B cell (primary cell): ENCODE results near the gene ASPA. TPM values are rescaled to one million over a fixed set of nuclear protein-coding genes. Genes with fewer than 3 reads are reported as not detected.

ENCODE experiments used
- ATAC-seq: fragments of 200-7000 bp; cut with Tn5 transposase; one replicate; pipeline ENCODE4 v1.10.0; 2021; ENCODE audit warnings: low read depth, mild to moderate bottlenecking, moderate number of reproducible peaks, moderate library complexity
- CTCF ChIA-PET: fragments of 350-600 bp; sonication (Branson Sonifier 250); formaldehyde crosslinking; loops from one replicate; lab custom pipeline; 2021; ENCODE audit warnings: antibody characterized with exemption, inconsistent platforms; lab: Charles Lee
- POLR2A ChIA-PET: fragments of 350-600 bp; sonication (Branson Sonifier 250); formaldehyde crosslinking; loops from one replicate; lab custom pipeline; 2021; ENCODE audit warnings: antibody characterized with exemption; lab: Charles Lee
- DNase-seq: peaks from one replicate; pipeline ENCODE4 v3.0.0; 2013
- H2AFZ ChIP-seq: 2 replicates; pipeline ENCODE4 v1.6.1; 2012; ENCODE audit warnings: mild to moderate bottlenecking, low read depth, low read length; ENCODE audit not compliant: insufficient read depth, poor library complexity, severe bottlenecking
- H3K27ac ChIP-seq, 2 donors: 1 replicate in 1 of 2; 2 replicates in 1 of 2; pipeline ENCODE4 v1.5.1; 2012 to 2013; ENCODE audit warnings: low read length in 2 of 2, mild to moderate bottlenecking in 2 of 2, moderate library complexity in 1 of 2
- H3K27me3 ChIP-seq, 4 experiments: fragments of 200-600 bp in 1 of 4; sonication (generic) in 1 of 4; replicated peaks in 1 of 4; 1 replicate in 2 of 4; 2 replicates in 2 of 4; pipeline versions ENCODE4 v1.6.1 to v1.7.0; 2013 to 2016; ENCODE audit warnings: low read length in 3 of 4, mild to moderate bottlenecking in 2 of 4, mixed read lengths in 1 of 4, moderate library complexity in 1 of 4; ENCODE audit not compliant: insufficient read depth in 4 of 4, control insufficient read depth in 3 of 4; ENCODE audit errors: control extremely low read depth in 1 of 4
- H3K36me3 ChIP-seq, 2 experiments: replicated peaks in 1 of 2; 1 replicate in 1 of 2; 2 replicates in 1 of 2; pipeline versions ENCODE4 v1.6.1 to v1.7.1; 2013; ENCODE audit warnings: low read length in 1 of 2; ENCODE audit not compliant: insufficient read depth in 2 of 2, control insufficient read depth in 1 of 2; ENCODE audit errors: control extremely low read depth in 1 of 2, extremely low read depth in 1 of 2
- H3K4me1 ChIP-seq, 2 donors: fragments of 200-600 bp in 1 of 2; sonication (generic) in 1 of 2; 1 replicate in 1 of 2; 2 replicates in 1 of 2; pipeline versions ENCODE4 v1.5.1 to v1.6.1; 2013 to 2017; ENCODE audit warnings: low read length in 2 of 2; ENCODE audit not compliant: control insufficient read depth in 2 of 2, insufficient read depth in 2 of 2
- H3K4me2 ChIP-seq: replicated peaks from 2 replicates; pipeline ENCODE3; 2012; ENCODE audit warnings: mild to moderate bottlenecking, low read depth, low read length; ENCODE audit not compliant: poor library complexity, severe bottlenecking
- H3K4me3 ChIP-seq, 5 experiments: fragments of 200-600 bp in 1 of 5; sonication (generic) in 1 of 5; 1 replicate in 3 of 5; 2 replicates in 2 of 5; pipeline versions ENCODE4 v1.5.1 to v1.7.0; 2011 to 2016; ENCODE audit warnings: low read length in 4 of 5, mild to moderate bottlenecking in 4 of 5, low read depth in 2 of 5, control low read depth in 1 of 5, moderate library complexity in 1 of 5; ENCODE audit not compliant: insufficient read depth in 1 of 5; ENCODE audit errors: control extremely low read depth in 1 of 5, extremely low read depth in 1 of 5
- H3K79me2 ChIP-seq: fragments of 200-600 bp; sonication (generic); one replicate; pipeline ENCODE4 v1.6.0; 2016; ENCODE audit warnings: low read length; ENCODE audit not compliant: control insufficient read depth, insufficient read depth
- H3K9ac ChIP-seq: fragments of 200-600 bp; sonication (generic); 2 replicates; pipeline ENCODE4 v1.6.1; 2017; ENCODE audit warnings: mild to moderate bottlenecking, low read length, moderate library complexity
- H3K9me3 ChIP-seq, 3 donors: one replicate each; pipeline versions ENCODE4 v1.6.1 to v1.7.1; 2013; ENCODE audit warnings: low read length in 2 of 3; ENCODE audit not compliant: control insufficient read depth in 2 of 3, insufficient read depth in 1 of 3; ENCODE audit errors: control extremely low read depth in 1 of 3
- H4K20me1 ChIP-seq: 2 replicates; pipeline ENCODE4 v1.6.0; 2012; ENCODE audit warnings: mild to moderate bottlenecking, low read length; ENCODE audit not compliant: insufficient read depth, control insufficient read depth, poor library complexity, severe bottlenecking
- H3K27ac Mint-ChIP-seq: one replicate; pipeline ENCODE4 v1.8.0; 2021; ENCODE audit warnings: mixed read lengths
- H3K27me3 Mint-ChIP-seq: one replicate; pipeline ENCODE4 v1.8.0; 2021; ENCODE audit warnings: mixed read lengths
- H3K4me1 Mint-ChIP-seq: one replicate; pipeline ENCODE4 v1.8.0; 2021; ENCODE audit warnings: mixed read lengths
- H3K4me3 Mint-ChIP-seq: one replicate; pipeline ENCODE4 v1.8.0; 2021; ENCODE audit warnings: mixed read lengths
- H3K9me3 Mint-ChIP-seq: one replicate; pipeline ENCODE4 v1.8.0; 2022; ENCODE audit warnings: mixed read lengths; ENCODE audit not compliant: insufficient read depth
- CTCF ChIP-seq: fragments of 200-600 bp; IDR thresholded peaks from one replicate; pipeline ENCODE4 v1.8.0; 2022; ENCODE audit warnings: antibody characterized with exemption, mild to moderate bottlenecking
- EZH2 ChIP-seq: IDR thresholded peaks from 2 replicates; pipeline ENCODE4 v1.6.1; 2012; ENCODE audit warnings: borderline replicate concordance, low read depth, mild to moderate bottlenecking, moderate library complexity, low read length; ENCODE audit not compliant: insufficient read depth, poor library complexity, severe bottlenecking
- WGBS: methylation state at CpG from one replicate; pipeline ENCODE4 v1.1.5; 2013; ENCODE audit warnings: missing lambda C conversion rate; ENCODE audit not compliant: insufficient coverage; 5-methylcytosine and 5-hydroxymethylcytosine counted together
- intact Hi-C: fragments of 100-400 bp; cut with micrococcal nuclease; formaldehyde crosslinking; loops from one replicate; pipeline ENCODE4 v1.10.0; 2022
- polyA plus RNA-seq: library from polyadenylated mRNA; depleted of rRNA; stranded (reverse); fragments of >200 nt; gene quantifications from 2 replicates; pipeline ENCODE4 v1.2.3, GENCODE V29; 2012
- total RNA-seq, 2 donors: library from RNA; stranded (reverse); fragments of 120-200 nt in 1 of 2; gene quantifications; 1 replicate in 1 of 2; 2 replicates in 1 of 2; pipeline versions ENCODE4 v1.2.3 to v1.2.4, GENCODE V29; 2013 to 2022

Gene ASPA
- total and polyA plus RNA-seq, 2 donors (not counting 1 experiment from before 2014, with no cell fraction given) = not detected

- ChIA-PET CTCF (no interaction called here), POLR2A (no interaction called here)
- Histone ChIP-seq H3K27me3 (peaks cover 0 to 7% (median 0%) of the 10 kb centered on the region in 4 experiments), H3K9me3 (peaks cover 0 to 2% (median 0%) of the 10 kb centered on the region in 3 donors), H3K4me2 (no peak overlapping the region), H3K4me3 (no peak overlapping the region), H3K27ac (no peak overlapping the region), H3K9ac (no peak overlapping the region), H3K79me2 (no peaks in the 10 kb centered on the region), H3K36me3 (no peaks in the 10 kb centered on the region), H2AFZ (no peak overlapping the region), H3K4me1 (peaks cover 6 to 15% of the 10 kb centered on the region in 2 donors), H4K20me1 (no peaks in the 10 kb centered on the region)
- ATAC-seq (no peak), DNase-seq (peak; percentile 7)
- no peaks in the 10 kb centered on the region for H3K27me3 Mint-ChIP-seq
- H3K4me1 Mint-ChIP-seq = peaks cover 19% of the 10 kb centered on the region
- no peak overlapping the region for H3K4me3 Mint-ChIP-seq
- H3K9me3 Mint-ChIP-seq = no peaks in the 10 kb centered on the region
- intact Hi-C loops = no loop called here
- no peak for TF ChIP-seq CTCF
- no peak for TF ChIP-seq EZH2
- peak overlapping the region; percentile 32 for H3K27ac Mint-ChIP-seq
- WGBS = 95% methylated on average over 36 of the region's 36 CpGs
Measured at GRCh38 chr17:3532106-3532858, 56.5 kb downstream of the ASPA start.

- H3K4me1 ChIP-seq = peaks cover 6 to 15% of the 10 kb centered on the region in 2 donors
- TF ChIP-seq EZH2 (no peak), CTCF (no peak)
- Mint-ChIP-seq H3K4me3 (no peak overlapping the region), H3K27me3 (no peaks in the 10 kb centered on the region), H3K27ac (no peak overlapping the region), H3K9me3 (no peaks in the 10 kb centered on the region), H3K4me1 (peaks cover 19% of the 10 kb centered on the region)
- H4K20me1 ChIP-seq = no peaks in the 10 kb centered on the region
- ChIA-PET POLR2A (no interaction called here), CTCF (no interaction called here)
- peaks cover 0 to 2% (median 0%) of the 10 kb centered on the region in 3 donors for H3K9me3 ChIP-seq
- WGBS = 95% methylated on average over 10 of the region's 10 CpGs
- DNase-seq (no peak), ATAC-seq (no peak)
- H3K27me3 ChIP-seq = peaks cover 0 to 7% (median 0%) of the 10 kb centered on the region in 4 experiments
- no peak overlapping the region for H3K27ac ChIP-seq
- H3K4me3 ChIP-seq = no peak overlapping the region
- no peak overlapping the region for H3K4me2 ChIP-seq
- no peaks in the 10 kb centered on the region for H3K79me2 ChIP-seq
- H2AFZ ChIP-seq = no peak overlapping the region
- no peaks in the 10 kb centered on the region for H3K36me3 ChIP-seq
- no peak overlapping the region for H3K9ac ChIP-seq
- intact Hi-C loops = no loop called here
Measured at GRCh38 chr17:3532859-3533142, 57.0 kb downstream of the ASPA start.
